ENCODE measurements around the gene HERC6. TPM values are rescaled to one million over a fixed set of nuclear protein-coding genes. Genes with fewer than 3 reads are reported as not detected.

HERC6 gene
- total and polyA plus RNA-seq, 2 experiments from 2014 or later, result 3.4 to 7.3 TPM

- no peaks in the 10 kb centered on the region for H3K9me3 Mint-ChIP-seq
- ATAC-seq, result no peak
- H3K27ac ChIP-seq (ENCODE audit: low read depth), result no peak overlapping the region
These were observed 4.0 kb downstream of the HERC6 start for GRCh38 chr4:88382621-88383020.

More at GRCh38 chr4:88382621-88383020, 4.0 kb downstream of the HERC6 start:
- Histone ChIP-seq H4K20me1 (replicated peaks; ENCODE audit: insufficient read depth) (no peaks in the 10 kb centered on the region), H3K36me3 (ENCODE audit: insufficient read depth) (no peaks in the 10 kb centered on the region), H3F3A (replicated peaks; ENCODE audit: low read depth) (no peaks in the 10 kb centered on the region), H3K27me3 (ENCODE audit: insufficient read depth) (peaks cover 10% of the 10 kb centered on the region), H3K4me3 (no peak overlapping the region), H2AFZ (peak overlapping the region; percentile 20; the same call in 1 of the 2 replicates), H3K9me2 (ENCODE audit: insufficient read depth) (no peaks in the 10 kb centered on the region), H3K79me2 (replicated peaks; ENCODE audit: insufficient read depth) (no peaks in the 10 kb centered on the region), H3K4me1 (ENCODE audit: insufficient read depth) (0 out of 2 replicates have a peak, but pooled peaks cover 6% of the 10 kb centered on the region), H3K4me2 (no peak overlapping the region)
- TF ChIP-seq POLR2AphosphoS5 (IDR thresholded peaks at IDR 0.05; ENCODE audit: low read depth) (no peak), JUNB (IDR thresholded peaks at IDR 0.05; ENCODE audit: unreplicated experiment) (no peak), STAT1 (IDR thresholded peaks at IDR 0.05; ENCODE audit: unreplicated experiment) (no peak), CTCF (conservative IDR thresholded peaks at IDR 0.05; ENCODE audit: low read depth in 2 of 2) (no peak), EZH2 (IDR thresholded peaks at IDR 0.05; ENCODE audit: low read depth, unreplicated experiment) (no peak), ZNF331 (CRISPR knock-in tag; IDR thresholded peaks at IDR 0.05; ENCODE audit: low read depth) (no peak), EZH2phosphoT487 (IDR thresholded peaks at IDR 0.05; ENCODE audit: unreplicated experiment) (no peak), CREB1 (CRISPR knock-in tag; IDR thresholded peaks at IDR 0.05; ENCODE audit: low read depth) (no peak), ZNF114 (CRISPR knock-in tag; IDR thresholded peaks at IDR 0.05) (no peak), ETS1 (IDR thresholded peaks at IDR 0.05) (no peak), NANOG (IDR thresholded peaks at IDR 0.05; ENCODE audit: borderline replicate concordance) (no peak)
- TF ChIP-seq, protein P1, sequence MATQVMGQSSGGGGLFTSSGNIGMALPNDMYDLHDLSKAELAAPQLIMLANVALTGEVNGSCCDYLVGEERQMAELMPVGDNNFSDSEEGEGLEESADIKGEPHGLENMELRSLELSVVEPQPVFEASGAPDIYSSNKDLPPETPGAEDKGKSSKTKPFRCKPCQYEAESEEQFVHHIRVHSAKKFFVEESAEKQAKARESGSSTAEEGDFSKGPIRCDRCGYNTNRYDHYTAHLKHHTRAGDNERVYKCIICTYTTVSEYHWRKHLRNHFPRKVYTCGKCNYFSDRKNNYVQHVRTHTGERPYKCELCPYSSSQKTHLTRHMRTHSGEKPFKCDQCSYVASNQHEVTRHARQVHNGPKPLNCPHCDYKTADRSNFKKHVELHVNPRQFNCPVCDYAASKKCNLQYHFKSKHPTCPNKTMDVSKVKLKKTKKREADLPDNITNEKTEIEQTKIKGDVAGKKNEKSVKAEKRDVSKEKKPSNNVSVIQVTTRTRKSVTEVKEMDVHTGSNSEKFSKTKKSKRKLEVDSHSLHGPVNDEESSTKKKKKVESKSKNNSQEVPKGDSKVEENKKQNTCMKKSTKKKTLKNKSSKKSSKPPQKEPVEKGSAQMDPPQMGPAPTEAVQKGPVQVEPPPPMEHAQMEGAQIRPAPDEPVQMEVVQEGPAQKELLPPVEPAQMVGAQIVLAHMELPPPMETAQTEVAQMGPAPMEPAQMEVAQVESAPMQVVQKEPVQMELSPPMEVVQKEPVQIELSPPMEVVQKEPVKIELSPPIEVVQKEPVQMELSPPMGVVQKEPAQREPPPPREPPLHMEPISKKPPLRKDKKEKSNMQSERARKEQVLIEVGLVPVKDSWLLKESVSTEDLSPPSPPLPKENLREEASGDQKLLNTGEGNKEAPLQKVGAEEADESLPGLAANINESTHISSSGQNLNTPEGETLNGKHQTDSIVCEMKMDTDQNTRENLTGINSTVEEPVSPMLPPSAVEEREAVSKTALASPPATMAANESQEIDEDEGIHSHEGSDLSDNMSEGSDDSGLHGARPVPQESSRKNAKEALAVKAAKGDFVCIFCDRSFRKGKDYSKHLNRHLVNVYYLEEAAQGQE (IDR thresholded peaks at IDR 0.05; ENCODE audit: unreplicated experiment), result no peak
- TF ChIP-seq, protein P2, sequence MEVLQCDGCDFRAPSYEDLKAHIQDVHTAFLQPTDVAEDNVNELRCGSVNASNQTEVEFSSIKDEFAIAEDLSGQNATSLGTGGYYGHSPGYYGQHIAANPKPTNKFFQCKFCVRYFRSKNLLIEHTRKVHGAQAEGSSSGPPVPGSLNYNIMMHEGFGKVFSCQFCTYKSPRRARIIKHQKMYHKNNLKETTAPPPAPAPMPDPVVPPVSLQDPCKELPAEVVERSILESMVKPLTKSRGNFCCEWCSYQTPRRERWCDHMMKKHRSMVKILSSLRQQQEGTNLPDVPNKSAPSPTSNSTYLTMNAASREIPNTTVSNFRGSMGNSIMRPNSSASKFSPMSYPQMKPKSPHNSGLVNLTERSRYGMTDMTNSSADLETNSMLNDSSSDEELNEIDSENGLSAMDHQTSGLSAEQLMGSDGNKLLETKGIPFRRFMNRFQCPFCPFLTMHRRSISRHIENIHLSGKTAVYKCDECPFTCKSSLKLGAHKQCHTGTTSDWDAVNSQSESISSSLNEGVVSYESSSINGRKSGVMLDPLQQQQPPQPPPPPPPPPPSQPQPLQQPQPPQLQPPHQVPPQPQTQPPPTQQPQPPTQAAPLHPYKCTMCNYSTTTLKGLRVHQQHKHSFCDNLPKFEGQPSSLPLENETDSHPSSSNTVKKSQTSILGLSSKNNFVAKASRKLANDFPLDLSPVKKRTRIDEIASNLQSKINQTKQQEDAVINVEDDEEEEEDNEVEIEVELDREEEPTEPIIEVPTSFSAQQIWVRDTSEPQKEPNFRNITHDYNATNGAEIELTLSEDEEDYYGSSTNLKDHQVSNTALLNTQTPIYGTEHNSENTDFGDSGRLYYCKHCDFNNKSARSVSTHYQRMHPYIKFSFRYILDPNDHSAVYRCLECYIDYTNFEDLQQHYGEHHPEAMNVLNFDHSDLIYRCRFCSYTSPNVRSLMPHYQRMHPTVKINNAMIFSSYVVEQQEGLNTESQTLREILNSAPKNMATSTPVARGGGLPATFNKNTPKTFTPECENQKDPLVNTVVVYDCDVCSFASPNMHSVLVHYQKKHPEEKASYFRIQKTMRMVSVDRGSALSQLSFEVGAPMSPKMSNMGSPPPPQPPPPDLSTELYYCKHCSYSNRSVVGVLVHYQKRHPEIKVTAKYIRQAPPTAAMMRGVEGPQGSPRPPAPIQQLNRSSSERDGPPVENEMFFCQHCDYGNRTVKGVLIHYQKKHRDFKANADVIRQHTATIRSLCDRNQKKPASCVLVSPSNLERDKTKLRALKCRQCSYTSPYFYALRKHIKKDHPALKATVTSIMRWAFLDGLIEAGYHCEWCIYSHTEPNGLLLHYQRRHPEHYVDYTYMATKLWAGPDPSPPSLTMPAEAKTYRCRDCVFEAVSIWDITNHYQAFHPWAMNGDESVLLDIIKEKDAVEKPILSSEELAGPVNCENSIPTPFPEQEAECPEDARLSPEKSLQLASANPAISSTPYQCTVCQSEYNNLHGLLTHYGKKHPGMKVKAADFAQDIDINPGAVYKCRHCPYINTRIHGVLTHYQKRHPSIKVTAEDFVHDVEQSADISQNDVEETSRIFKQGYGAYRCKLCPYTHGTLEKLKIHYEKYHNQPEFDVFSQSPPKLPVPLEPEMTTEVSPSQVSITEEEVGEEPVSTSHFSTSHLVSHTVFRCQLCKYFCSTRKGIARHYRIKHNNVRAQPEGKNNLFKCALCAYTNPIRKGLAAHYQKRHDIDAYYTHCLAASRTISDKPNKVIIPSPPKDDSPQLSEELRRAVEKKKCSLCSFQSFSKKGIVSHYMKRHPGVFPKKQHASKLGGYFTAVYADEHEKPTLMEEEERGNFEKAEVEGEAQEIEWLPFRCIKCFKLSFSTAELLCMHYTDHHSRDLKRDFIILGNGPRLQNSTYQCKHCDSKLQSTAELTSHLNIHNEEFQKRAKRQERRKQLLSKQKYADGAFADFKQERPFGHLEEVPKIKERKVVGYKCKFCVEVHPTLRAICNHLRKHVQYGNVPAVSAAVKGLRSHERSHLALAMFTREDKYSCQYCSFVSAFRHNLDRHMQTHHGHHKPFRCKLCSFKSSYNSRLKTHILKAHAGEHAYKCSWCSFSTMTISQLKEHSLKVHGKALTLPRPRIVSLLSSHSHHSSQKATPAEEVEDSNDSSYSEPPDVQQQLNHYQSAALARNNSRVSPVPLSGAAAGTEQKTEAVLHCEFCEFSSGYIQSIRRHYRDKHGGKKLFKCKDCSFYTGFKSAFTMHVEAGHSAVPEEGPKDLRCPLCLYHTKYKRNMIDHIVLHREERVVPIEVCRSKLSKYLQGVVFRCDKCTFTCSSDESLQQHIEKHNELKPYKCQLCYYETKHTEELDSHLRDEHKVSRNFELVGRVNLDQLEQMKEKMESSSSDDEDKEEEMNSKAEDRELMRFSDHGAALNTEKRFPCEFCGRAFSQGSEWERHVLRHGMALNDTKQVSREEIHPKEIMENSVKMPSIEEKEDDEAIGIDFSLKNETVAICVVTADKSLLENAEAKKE (CRISPR knock-in tag; IDR thresholded peaks at IDR 0.05), result no peak
- H3K4me1 Mint-ChIP-seq, result peaks cover 2% of the 10 kb centered on the region; the same call in 2 of the 3 replicates
- H3K27ac Mint-ChIP-seq, result no peak overlapping the region
- H3K4me3 Mint-ChIP-seq, result no peak overlapping the region
- no peak for DNase-seq (ENCODE audit: low spot score)
- H3K36me3 Mint-ChIP-seq (ENCODE audit: low read depth), result no peaks in the 10 kb centered on the region
- peaks cover 2% of the 10 kb centered on the region for H3K27me3 Mint-ChIP-seq (ENCODE audit: insufficient read depth, low read depth, poor library complexity)
